Ovary (tissue), 9 donors: ENCODE results near the gene IL1RL1. TPM values are rescaled to one million over a fixed set of nuclear protein-coding genes. Genes with fewer than 3 reads are reported as not detected.

Experiments used
- DNase-seq, 5 donors: peaks; one replicate each; pipeline ENCODE4 v3.0.0-alpha.2; 2019 to 2020
- H3K27ac ChIP-seq, 2 donors: fragments of 200-600 bp; one replicate each; pipeline versions ENCODE4 v1.5.1 to v1.8.0; 2019 to 2022
- H3K27me3 ChIP-seq: fragments of 200-600 bp; one replicate; pipeline ENCODE4 v1.8.0; 2022
- H3K36me3 ChIP-seq: fragments of 200-600 bp; sonication (generic); one replicate; pipeline ENCODE4 v1.5.1; 2019
- H3K4me1 ChIP-seq: one replicate; pipeline ENCODE4 v1.8.1; 2013; ENCODE audit warnings: mild to moderate bottlenecking, moderate library complexity; ENCODE audit not compliant: insufficient read depth
- H3K4me3 ChIP-seq: fragments of 200-600 bp; sonication (generic); one replicate; pipeline ENCODE4 v1.5.1; 2017
- H3K9me3 ChIP-seq, 2 donors: fragments of 200-600 bp in 1 of 2; sonication (generic) in 1 of 2; one replicate each; pipeline versions ENCODE4 v1.5.1 to v1.8.1; 2013 to 2019; ENCODE audit warnings: mild to moderate bottlenecking in 1 of 2, moderate library complexity in 1 of 2
- CTCF ChIP-seq, 3 donors: fragments of 450-650 bp in 2 of 3; fragments of 200-600 bp in 1 of 3; IDR thresholded peaks; one replicate each; pipeline versions ENCODE4 v1.5.1 to v1.8.0; 2016 to 2022; ENCODE audit warnings: antibody characterized with exemption in 3 of 3, mild to moderate bottlenecking in 1 of 3
- EP300 ChIP-seq: sonication (generic); formaldehyde crosslinking; IDR thresholded peaks from one replicate; pipeline ENCODE4 v1.6.1; 2017; ENCODE audit warnings: antibody characterized with exemption
- POLR2A ChIP-seq: fragments of 450-650 bp; IDR thresholded peaks from one replicate; pipeline ENCODE4 v1.6.1; 2017; ENCODE audit warnings: antibody characterized with exemption, mild to moderate bottlenecking, moderate library complexity
- WGBS, 3 donors: extraction: QIAGEN DNeasy Blood & Tissue Kit in 1 of 3; methylation state at CpG; one replicate each; pipeline versions ENCODE4 v1.1.5 to v1.1.7; 2013 to 2017; 5-methylcytosine and 5-hydroxymethylcytosine counted together
- intact Hi-C, 4 donors: fragments of 100-400 bp; cut with DNase I; formaldehyde crosslinking; loops; one replicate each; pipeline versions ENCODE4 v1.11.0 to v1.15.1; 2022 to 2023
- polyA plus RNA-seq, 2 donors: library from polyadenylated mRNA; stranded (reverse); fragments of 200-250 nt in 1 of 2; fragments of 350-450 nt in 1 of 2; fragmentation: Illumina TruSeq in 1 of 2; extraction: RNeasy Lipid Tissue Mini Kit (QIAGEN cat#74804) in 1 of 2; gene quantifications; one replicate each; pipeline ENCODE4 v1.2.3, GENCODE V29; 2013 to 2014
- total RNA-seq, 7 donors: library from RNA; depleted of rRNA in 2 of 7; stranded (reverse); fragments of >200 nt in 2 of 7; fragmentation: NEBNext Ultra II Directional in 3 of 7; extraction: Animal tissue kit (Norgen Biotek cat#: 25700) in 3 of 7; gene quantifications; one replicate each; pipeline versions ENCODE4 v1.1.0 to v1.2.4, GENCODE V29; 2016 to 2023
- donor health status: DM: no; HTN: no; CAD: no; lungs with moderate emphysema.
- donor health status: DM: no; HTN: no; CAD: no.
- donor health status: Bipolar disorder and iron deficiency.
- donor health status: DM: yes; HTN: yes; CAD: no.
- donor health status: DM: no; HTN: no; CAD: no.
- donor health status: DM: yes; HTN: yes; CAD: no.

IL1RL1 gene
- total and polyA plus RNA-seq, 9 donors: 0.36 to 2.3 (median 1.9) TPM; not detected in 1

- Histone ChIP-seq H3K27me3 (no peaks in the 10 kb centered on the region), H3K4me3 (no peak overlapping the region), H3K27ac (no peak overlapping the region), H3K9me3 (no peaks in the 10 kb centered on the region), H3K4me1 (no peaks in the 10 kb centered on the region), H3K36me3 (no peaks in the 10 kb centered on the region)
- intact Hi-C loops: no loop called here
- no peak for DNase-seq
- 18 to 24% (median 19%) methylated on average over 8 of the region's 8 CpGs for WGBS, 3 donors
- TF ChIP-seq EP300 (no peak), CTCF (IDR thresholded peaks at IDR 0.05) (no peak), POLR2A (no peak)
Measured at GRCh38 chr2:102335871-102336366, 24.6 kb downstream of the IL1RL1 start.

GRCh38 chr2:102336502-102336945, 25.2 kb downstream of the IL1RL1 start:
- no peaks in the 10 kb centered on the region for H3K36me3 ChIP-seq
- H3K4me3 ChIP-seq: no peak overlapping the region
- no peaks in the 10 kb centered on the region for H3K9me3 ChIP-seq
- H3K4me1 ChIP-seq: no peaks in the 10 kb centered on the region
- intact Hi-C loops: no loop called here
- TF ChIP-seq CTCF (IDR thresholded peaks at IDR 0.05): no peak
- no peak for TF ChIP-seq POLR2A
- no peak for TF ChIP-seq EP300
- H3K27ac ChIP-seq: no peak overlapping the region
- H3K27me3 ChIP-seq: no peaks in the 10 kb centered on the region
- WGBS, 3 donors: 64 to 70% (median 65%) methylated on average over 3 of the region's 3 CpGs
- DNase-seq: peak in 1 of 5 donors; percentile 24

- no peak for DNase-seq
- Histone ChIP-seq H3K27me3 (no peaks in the 10 kb centered on the region), H3K4me3 (no peak overlapping the region), H3K4me1 (no peaks in the 10 kb centered on the region), H3K27ac (no peak overlapping the region), H3K36me3 (no peaks in the 10 kb centered on the region), H3K9me3 (no peaks in the 10 kb centered on the region)
- TF ChIP-seq POLR2A (no peak), CTCF (IDR thresholded peaks at IDR 0.05) (no peak), EP300 (no peak)
- 46 to 62% (median 48%) methylated on average over 1 of the region's 1 CpG for WGBS, 3 donors
- intact Hi-C loops: no loop called here
Measured at GRCh38 chr2:102337012-102337411, 25.6 kb downstream of the IL1RL1 start.

- Histone ChIP-seq H3K27ac (no peak overlapping the region), H3K9me3 (no peaks in the 10 kb centered on the region), H3K27me3 (no peaks in the 10 kb centered on the region), H3K36me3 (no peaks in the 10 kb centered on the region), H3K4me3 (no peak overlapping the region), H3K4me1 (no peaks in the 10 kb centered on the region)
- WGBS, 3 donors: 71 to 77% (median 75%) methylated on average over 3 of the region's 3 CpGs
- DNase-seq: no peak
- intact Hi-C loops: no loop called here
- TF ChIP-seq EP300 (no peak), CTCF (IDR thresholded peaks at IDR 0.05) (no peak), POLR2A (no peak)
Measured at GRCh38 chr2:102337481-102338386, 26.4 kb downstream of the IL1RL1 start.
